Measurements from ENCODE around the gene ZMYND15. TPM values are rescaled to one million over a fixed set of nuclear protein-coding genes. Genes with fewer than 3 reads are reported as not detected.

ZMYND15 gene
- total RNA-seq, 2 donors from 2014 or later, result 0.21 to 0.39 TPM

Other genes with a start within 250 kb of the ZMYND15 start
- gene SPNS2, start 241.0 kb upstream of the ZMYND15 start, total RNA-seq, result 10 to 100 TPM; 14.2 to 23.4 TPM
- 10 to 100 TPM; 17.6 to 34.9 TPM for gene MYBBP1A, start 184.4 kb upstream of the ZMYND15 start, total RNA-seq
- not detected for gene GGT6, start 179.3 kb upstream of the ZMYND15 start, total RNA-seq
- gene SMTNL2, start 155.3 kb upstream of the ZMYND15 start, total RNA-seq, result 10 to 100 TPM; 13.2 to 13.3 TPM
- gene ALOX15, start 98.2 kb upstream of the ZMYND15 start, total RNA-seq, result 10 to 100 TPM in 1 of 2 donors, 1 to 10 TPM in 1; 4.7 to 11.7 TPM
- gene PELP1, start 35.7 kb upstream of the ZMYND15 start, total RNA-seq, result 10 to 100 TPM; 36.4 to 38.7 TPM
- 10 to 100 TPM; 30.7 to 43.5 TPM for gene ARRB2, start 29.2 kb upstream of the ZMYND15 start, total RNA-seq
- gene MED11, start 8.4 kb upstream of the ZMYND15 start, total RNA-seq, result 10 to 100 TPM; 16.9 to 17.6 TPM
- 1 to 10 TPM; 6.5 to 8.2 TPM for gene CXCL16, start 95 bp downstream of the ZMYND15 start, total RNA-seq
- gene TM4SF5, start 32.1 kb downstream of the ZMYND15 start, total RNA-seq, result not detected
- 1 to 10 TPM in 1 of 2 donors, under 1 TPM in 1; 0.81 to 1.1 TPM for gene VMO1, start 46.5 kb downstream of the ZMYND15 start, total RNA-seq
- not detected for gene GLTPD2, start 49.1 kb downstream of the ZMYND15 start, total RNA-seq
- gene PSMB6, start 56.3 kb downstream of the ZMYND15 start, total RNA-seq, result 100 to 1,000 TPM; 145 to 147 TPM
- gene PLD2, start 67.3 kb downstream of the ZMYND15 start, total RNA-seq, result 10 to 100 TPM; 14.7 to 14.9 TPM
- gene MINK1, start 93.5 kb downstream of the ZMYND15 start, total RNA-seq, result 10 to 100 TPM; 40.1 to 42.2 TPM
- gene C17orf107, start 159.7 kb downstream of the ZMYND15 start, total RNA-seq, result 1 to 10 TPM; 1.3 to 2.3 TPM
- 100 to 1,000 TPM in 1 of 2 donors, 10 to 100 TPM in 1; 36.8 to 118 TPM for gene CHRNE, start 163.3 kb downstream of the ZMYND15 start, total RNA-seq
- gene GP1BA, start 192.4 kb downstream of the ZMYND15 start, total RNA-seq, result under 1 TPM; 0.13 to 0.15 TPM
- gene SLC25A11, start 200.2 kb downstream of the ZMYND15 start, total RNA-seq, result 100 to 1,000 TPM; 166 to 175 TPM
- 10 to 100 TPM; 76.2 to 95.6 TPM for gene RNF167, start 200.4 kb downstream of the ZMYND15 start, total RNA-seq
- 100 to 1,000 TPM; 254 to 303 TPM for gene PFN1, start 208.7 kb downstream of the ZMYND15 start, total RNA-seq
- 100 to 1,000 TPM; 149 to 228 TPM for gene ENO3, start 211.3 kb downstream of the ZMYND15 start, total RNA-seq
- 100 to 1,000 TPM; 113 to 128 TPM for gene SPAG7, start 228.0 kb downstream of the ZMYND15 start, total RNA-seq
- gene CAMTA2, start 247.8 kb downstream of the ZMYND15 start, total RNA-seq, result 10 to 100 TPM; 35.5 to 46.1 TPM